GM18867 (cell line): ENCODE results near the gene RAP1GDS1.
"Not testable (repeated sequence)": the region's sequence is repeated elsewhere in the genome, so short reads cannot be mapped to it uniquely, and the experiment has no call there.

Experiments used
- ATAC-seq: cut with Tn5 transposase; IDR thresholded peaks from one replicate; pipeline ENCODE4 v1.9.1; 2021; ENCODE audit warnings: mild to moderate bottlenecking, moderate library complexity; ENCODE audit not compliant: unreplicated experiment

Gene RAP1GDS1

DNA sequence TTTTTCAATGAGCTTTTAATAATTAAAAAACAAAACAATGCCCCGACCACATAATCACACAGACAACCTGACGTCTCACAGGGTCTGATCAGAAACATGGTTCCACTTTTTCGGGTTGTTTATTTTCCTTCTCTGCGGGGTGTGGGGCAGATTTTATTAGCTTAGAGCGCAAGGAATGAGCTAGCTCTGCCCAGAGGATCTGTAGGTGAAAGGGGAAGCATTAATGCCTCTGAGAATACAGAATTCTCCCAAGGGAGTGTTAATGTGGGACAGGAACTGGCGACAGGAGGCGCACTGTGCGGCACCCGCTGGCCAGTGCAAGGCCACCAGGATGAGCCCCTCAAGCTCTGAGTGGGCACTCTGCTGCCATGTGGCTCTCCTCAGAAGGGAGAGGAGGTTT is 215.7 kb downstream of the RAP1GDS1 start:
- no peak for ATAC-seq

DNA sequence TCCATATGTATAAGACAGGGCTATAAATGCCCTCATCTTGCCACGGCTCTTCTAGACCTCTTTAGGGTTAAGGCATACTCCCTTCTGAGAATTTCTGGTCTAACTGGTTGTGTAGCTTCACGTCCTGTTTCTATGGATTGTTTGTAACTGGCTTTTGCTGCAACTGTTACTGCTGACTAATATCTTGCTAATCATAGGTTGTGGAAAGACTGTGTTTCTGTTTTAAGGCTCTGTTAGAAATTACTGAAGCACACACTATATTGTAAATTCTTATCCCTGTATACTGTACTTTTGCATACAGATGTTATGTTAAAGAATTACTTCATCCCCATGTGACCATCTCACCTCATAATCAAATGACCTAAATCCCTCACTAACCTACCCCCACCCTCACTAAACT is 218.4 kb downstream of the RAP1GDS1 start:
- not testable (repeated sequence) for ATAC-seq

- ATAC-seq = no peak
Measured at GRCh38 chr4:98480535-98480934, 219.4 kb downstream of the RAP1GDS1 start.

GRCh38 chr4:98481167-98481566 is 220.0 kb downstream of the RAP1GDS1 start:
- ATAC-seq = no peak

GRCh38 chr4:98482503-98482846 is 221.3 kb downstream of the RAP1GDS1 start:
- peak; percentile 11 for ATAC-seq

GRCh38 chr4:98482847-98483806 is 221.9 kb downstream of the RAP1GDS1 start:
- peak; percentile 83 for ATAC-seq

GRCh38 chr4:98484031-98484430 is 222.8 kb downstream of the RAP1GDS1 start:
- no peak for ATAC-seq

DNA sequence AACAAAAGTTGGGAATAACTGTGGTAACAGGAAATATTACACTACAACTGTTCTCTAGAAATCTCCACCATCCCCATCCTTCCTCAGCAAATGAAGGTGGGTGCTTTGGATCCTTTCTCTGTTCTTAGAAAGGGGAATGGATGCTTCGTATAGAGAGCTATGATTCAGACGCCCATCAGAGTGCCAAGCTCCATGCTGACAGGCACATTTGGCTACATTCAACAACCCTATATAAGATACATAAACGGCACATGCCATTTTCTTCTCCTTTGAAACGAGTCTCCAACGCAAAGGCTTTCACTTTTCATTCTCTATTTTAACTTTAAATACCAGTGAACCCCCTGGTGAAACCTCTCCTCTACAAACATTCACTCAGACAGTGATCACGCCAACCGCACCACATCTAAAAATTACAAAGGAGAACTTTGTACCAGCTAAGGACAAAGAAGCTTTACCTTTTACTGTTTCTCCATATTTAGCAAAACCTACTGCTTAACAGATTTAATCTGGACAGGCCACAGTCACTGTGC is 224.7 kb downstream of the RAP1GDS1 start:
- ATAC-seq = no peak

DNA sequence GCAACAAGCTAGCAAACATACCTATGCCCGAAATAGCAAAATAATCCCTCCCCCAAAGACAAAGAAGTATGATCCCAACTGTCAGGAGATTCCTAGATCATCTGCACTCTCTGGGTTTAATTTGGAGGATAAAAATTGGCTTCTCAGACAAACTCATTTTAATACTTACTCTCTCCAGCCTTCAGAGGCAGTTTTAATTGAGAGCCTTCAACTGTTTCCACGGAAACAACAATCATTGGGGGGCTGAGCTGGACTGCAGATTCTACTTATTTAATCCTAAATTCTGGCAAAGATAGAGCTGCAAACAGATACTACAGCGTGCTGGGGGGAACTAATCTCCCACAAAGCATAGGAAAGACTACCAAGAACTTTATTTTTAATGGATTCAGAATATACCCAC is 229.1 kb downstream of the RAP1GDS1 start:
- no peak for ATAC-seq

- ATAC-seq = no peak
Measured at GRCh38 chr4:98491899-98492559, 230.8 kb downstream of the RAP1GDS1 start.

- peak; percentile 96 for ATAC-seq
Measured at GRCh38 chr4:98493296-98493695, 232.1 kb downstream of the RAP1GDS1 start.
